GM23338 (cell line): ENCODE measurements around the gene SYT7. TPM values are rescaled to one million over a fixed set of nuclear protein-coding genes. Genes with fewer than 3 reads are reported as not detected.

ENCODE experiments used
- ATAC-seq: fragments of 200-7000 bp; cut with Tn5 transposase; 3 replicates; pipeline ENCODE4 v1.9.1; 2020
- DNase-seq: peaks from one replicate; pipeline ENCODE4 v3.0.0-alpha.2; 2015; ENCODE audit warnings: low spot score
- H2AFZ ChIP-seq: fragments of 200-600 bp; sonication (generic); 2 replicates; pipeline ENCODE4 v1.8.0; 2016; ENCODE audit warnings: antibody characterized with exemption, mild to moderate bottlenecking, moderate library complexity
- H3F3A ChIP-seq: fragments of 200-600 bp; sonication (generic); replicated peaks from 2 replicates; pipeline ENCODE4 v1.8.0; 2017; ENCODE audit warnings: antibody characterized with exemption, mixed run types, low read depth
- H3K27ac ChIP-seq: fragments of 200-600 bp; sonication (generic); 2 replicates; pipeline ENCODE4 v1.6.1; 2016; ENCODE audit warnings: low read depth
- H3K27me3 ChIP-seq: fragments of 200-600 bp; sonication (generic); 2 replicates; pipeline ENCODE4 v1.8.0; 2016; ENCODE audit warnings: mild to moderate bottlenecking, mixed run types, moderate library complexity; ENCODE audit not compliant: insufficient read depth
- H3K36me3 ChIP-seq: fragments of 200-600 bp; sonication (generic); 2 replicates; pipeline ENCODE4 v1.8.0; 2016; ENCODE audit warnings: mild to moderate bottlenecking; ENCODE audit not compliant: insufficient read depth
- H3K4me1 ChIP-seq: fragments of 200-600 bp; sonication (generic); 2 replicates; pipeline ENCODE4 v1.8.0; 2016; ENCODE audit warnings: mild to moderate bottlenecking, moderate library complexity; ENCODE audit not compliant: insufficient read depth
- H3K4me2 ChIP-seq: fragments of 200-600 bp; sonication (generic); 2 replicates; pipeline ENCODE4 v1.7.1; 2017; ENCODE audit warnings: mixed run types
- H3K4me3 ChIP-seq: fragments of 200-600 bp; sonication (generic); 2 replicates; pipeline ENCODE4 v1.6.1; 2016; ENCODE audit warnings: mixed run types
- H3K79me2 ChIP-seq: fragments of 200-600 bp; sonication (generic); replicated peaks from 2 replicates; pipeline ENCODE4 v1.8.0; 2017; ENCODE audit warnings: mild to moderate bottlenecking; ENCODE audit not compliant: insufficient read depth
- H3K9me2 ChIP-seq: fragments of 200-600 bp; sonication (generic); 2 replicates; pipeline ENCODE4 v1.8.0; 2017; ENCODE audit not compliant: insufficient read depth
- H4K20me1 ChIP-seq: fragments of 200-600 bp; sonication (generic); replicated peaks from 2 replicates; pipeline ENCODE4 v1.8.0; 2017; ENCODE audit warnings: mild to moderate bottlenecking; ENCODE audit not compliant: insufficient read depth
- H3K27ac Mint-ChIP-seq: 2 replicates; pipeline ENCODE4 v1.8.0; 2020; ENCODE audit warnings: inconsistent platforms, mild to moderate bottlenecking, moderate library complexity, mixed read lengths
- H3K27me3 Mint-ChIP-seq: 3 replicates; pipeline ENCODE4 v1.8.0; 2022; ENCODE audit warnings: low read depth, mild to moderate bottlenecking, moderate library complexity, mixed read lengths, inconsistent platforms; ENCODE audit not compliant: insufficient read depth, poor library complexity
- H3K36me3 Mint-ChIP-seq: 3 replicates; pipeline ENCODE4 v1.8.0; 2021; ENCODE audit warnings: low read depth, mild to moderate bottlenecking, inconsistent platforms, moderate library complexity, mixed read lengths
- H3K4me1 Mint-ChIP-seq: 3 replicates; pipeline ENCODE4 v1.8.0; 2020; ENCODE audit warnings: mild to moderate bottlenecking, inconsistent platforms, mixed read lengths
- H3K4me3 Mint-ChIP-seq: 3 replicates; pipeline ENCODE4 v1.8.0; 2021; ENCODE audit warnings: moderate library complexity, mild to moderate bottlenecking, inconsistent platforms, mixed read lengths
- H3K9me3 Mint-ChIP-seq: 3 replicates; pipeline ENCODE4 v1.8.0; 2020; ENCODE audit warnings: moderate library complexity, mild to moderate bottlenecking, inconsistent platforms, mixed read lengths
- CREB1 ChIP-seq: fragments of 250-450 bp; sonication (Bioruptor Pico); IDR thresholded peaks from 2 replicates; pipeline ENCODE4 v1.5.0; 2020; ENCODE audit warnings: low read depth, mild to moderate bottlenecking, moderate library complexity
- CTCF ChIP-seq, 2 experiments: fragments of 200-600 bp in 1 of 2; sonication (generic) in 1 of 2; conservative IDR thresholded peaks; 2 replicates each; pipeline versions ENCODE4 v1.5.1 to v1.6.1; 2016 to 2017; ENCODE audit warnings: antibody characterized with exemption in 2 of 2, low read depth in 2 of 2, mild to moderate bottlenecking in 2 of 2, moderate library complexity in 1 of 2
- ETS1 ChIP-seq: IDR thresholded peaks from 2 replicates; pipeline ENCODE4 v1.6.1; 2016; ENCODE audit warnings: antibody characterized with exemption
- EZH2 ChIP-seq: fragments of 200-600 bp; sonication (generic); IDR thresholded peaks from one replicate; pipeline ENCODE4 v1.8.0; 2017; ENCODE audit warnings: antibody characterized with exemption, mild to moderate bottlenecking, low read depth; ENCODE audit not compliant: unreplicated experiment
- EZH2phosphoT487 ChIP-seq: fragments of 200-600 bp; sonication (generic); IDR thresholded peaks from one replicate; pipeline ENCODE4 v1.8.1; 2018; ENCODE audit warnings: antibody characterized with exemption; ENCODE audit not compliant: unreplicated experiment
- JUNB ChIP-seq: IDR thresholded peaks from one replicate; pipeline ENCODE4 v1.6.1; 2016; ENCODE audit warnings: antibody characterized with exemption; ENCODE audit not compliant: unreplicated experiment
- NANOG ChIP-seq: IDR thresholded peaks from 2 replicates; pipeline ENCODE4 v1.6.1; 2016; ENCODE audit warnings: antibody characterized with exemption, borderline replicate concordance
- POLR2AphosphoS5 ChIP-seq: IDR thresholded peaks from 2 replicates; pipeline ENCODE4 v1.6.1; 2016; ENCODE audit warnings: antibody characterized with exemption, low read depth
- REST ChIP-seq: IDR thresholded peaks from one replicate; pipeline ENCODE4 v1.6.1; 2018; ENCODE audit warnings: antibody characterized with exemption; ENCODE audit not compliant: unreplicated experiment
- STAT1 ChIP-seq: IDR thresholded peaks from one replicate; pipeline ENCODE4 v1.6.1; 2016; ENCODE audit warnings: antibody characterized with exemption; ENCODE audit not compliant: unreplicated experiment
- ZNF114 ChIP-seq: fragments of 250-450 bp; sonication (Bioruptor Pico); IDR thresholded peaks from 2 replicates; pipeline ENCODE4 v1.5.0; 2020; ENCODE audit warnings: mild to moderate bottlenecking, moderate library complexity
- ZNF331 ChIP-seq: fragments of 250-450 bp; sonication (Bioruptor Pico); IDR thresholded peaks from 2 replicates; pipeline ENCODE4 v1.5.0; 2020; ENCODE audit warnings: low read depth, mild to moderate bottlenecking, moderate library complexity
- ZNF462 ChIP-seq: fragments of 250-450 bp; sonication (Bioruptor Pico); IDR thresholded peaks from 2 replicates; pipeline ENCODE4 v1.5.0; 2020; ENCODE audit warnings: mild to moderate bottlenecking, moderate library complexity
- polyA plus RNA-seq: library from polyadenylated mRNA; unstranded; fragments of >200 nt; fragmentation: Nextera tagmentation; extraction: Ambion mirVana; gene quantifications from 2 replicates; pipeline ENCODE4 v1.2.1, GENCODE V29; 2016
- total RNA-seq: library from RNA; depleted of rRNA; stranded (reverse); fragments of >200 nt; shearing (Covaris generic); gene quantifications from 2 replicates; pipeline ENCODE4 v1.2.3, GENCODE V29; 2014

Gene SYT7
- total and polyA plus RNA-seq, 2 experiments from 2014 or later = 1.6 to 10.3 TPM

- H3K4me2 ChIP-seq = peak overlapping the region; percentile 91
Measured at GRCh38 chr11:61555978-61556377, 24.9 kb downstream of the SYT7 start.

More at GRCh38 chr11:61555978-61556377, 24.9 kb downstream of the SYT7 start:
- H3K36me3 Mint-ChIP-seq = no peaks in the 10 kb centered on the region; the same call in 2 of the 3 replicates
- Histone ChIP-seq H3K79me2 (no peaks in the 10 kb centered on the region), H4K20me1 (no peaks in the 10 kb centered on the region), H3K4me1 (peaks cover 10% of the 10 kb centered on the region; the same call in 1 of the 2 replicates), H3K36me3 (no peaks in the 10 kb centered on the region), H3F3A (no peaks in the 10 kb centered on the region), H3K27ac (no peak overlapping the region), H3K9me2 (no peaks in the 10 kb centered on the region), H3K27me3 (peaks cover 17% of the 10 kb centered on the region), H2AFZ (peak overlapping the region; percentile 93; the same call in 1 of the 2 replicates), H3K4me3 (peak overlapping the region; percentile 71)
- peak overlapping the region; percentile 72 for H3K4me3 Mint-ChIP-seq
- H3K27me3 Mint-ChIP-seq = peaks cover 39% of the 10 kb centered on the region
- DNase-seq = no peak
- TF ChIP-seq ZNF462 (CRISPR knock-in tag) (no peak), REST (no peak), EZH2 (no peak), EZH2phosphoT487 (no peak), ETS1 (no peak), POLR2AphosphoS5 (no peak), CREB1 (no peak), ZNF114 (CRISPR knock-in tag) (no peak), CTCF (conservative IDR thresholded peaks at IDR 0.05; ENCODE audit: low read depth in 2 of 2) (no peak), JUNB (no peak), NANOG (no peak), STAT1 (no peak), ZNF331 (CRISPR knock-in tag) (no peak)
- ATAC-seq = no peak
- H3K27ac Mint-ChIP-seq = no peak overlapping the region
- H3K9me3 Mint-ChIP-seq = no peaks in the 10 kb centered on the region; the same call in 2 of the 3 replicates
- H3K4me1 Mint-ChIP-seq = peaks cover 49% of the 10 kb centered on the region
